GM20000 (cell line): ENCODE data around the gene C2CD5.

Experiments
- DNase-seq: peaks from one replicate; pipeline ENCODE4 v3.0.0; 2012; ENCODE audit warnings: low spot score
- TF ChIP-seq, protein P1 (sequence below): IDR thresholded peaks from 2 replicates; pipeline ENCODE4 v1.5.1; 2012; ENCODE audit warnings: mild to moderate bottlenecking, control low read depth; ENCODE audit errors: extremely low read depth, missing control alignments

C2CD5 gene

DNA sequence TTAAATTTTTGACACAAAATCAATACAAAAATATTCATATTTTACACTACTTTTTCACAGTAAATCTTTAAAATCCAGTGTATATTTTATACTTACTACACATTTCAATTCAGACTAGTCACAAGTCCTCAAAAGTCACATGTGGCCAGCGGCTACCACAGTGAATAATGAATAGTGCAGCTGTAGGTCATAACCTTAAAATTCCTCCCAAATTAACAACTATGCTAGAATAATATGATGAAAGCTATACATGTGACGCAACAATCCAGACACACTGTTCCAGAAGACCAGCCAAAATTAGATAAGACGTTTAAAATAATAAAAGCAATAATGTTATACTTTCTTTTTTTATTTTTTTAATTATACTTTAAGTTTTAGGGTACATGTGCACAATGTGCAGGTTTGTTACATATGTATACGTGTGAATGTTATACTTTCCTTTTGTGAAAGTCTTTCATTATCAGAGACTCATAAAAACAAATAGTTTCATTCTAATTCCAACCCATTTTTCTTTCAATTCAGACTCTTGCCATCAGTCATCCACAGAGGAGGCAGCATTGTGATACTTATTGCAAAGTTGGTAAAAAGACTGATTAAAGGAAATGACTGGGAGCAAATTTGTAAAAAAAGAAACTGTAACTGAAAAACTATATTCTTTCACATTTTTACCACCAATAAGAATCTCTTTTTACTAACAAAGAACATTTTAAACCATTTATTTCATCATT is 67.0 kb downstream of the C2CD5 start:
- DNase-seq, result no peak
- TF ChIP-seq, protein P1, sequence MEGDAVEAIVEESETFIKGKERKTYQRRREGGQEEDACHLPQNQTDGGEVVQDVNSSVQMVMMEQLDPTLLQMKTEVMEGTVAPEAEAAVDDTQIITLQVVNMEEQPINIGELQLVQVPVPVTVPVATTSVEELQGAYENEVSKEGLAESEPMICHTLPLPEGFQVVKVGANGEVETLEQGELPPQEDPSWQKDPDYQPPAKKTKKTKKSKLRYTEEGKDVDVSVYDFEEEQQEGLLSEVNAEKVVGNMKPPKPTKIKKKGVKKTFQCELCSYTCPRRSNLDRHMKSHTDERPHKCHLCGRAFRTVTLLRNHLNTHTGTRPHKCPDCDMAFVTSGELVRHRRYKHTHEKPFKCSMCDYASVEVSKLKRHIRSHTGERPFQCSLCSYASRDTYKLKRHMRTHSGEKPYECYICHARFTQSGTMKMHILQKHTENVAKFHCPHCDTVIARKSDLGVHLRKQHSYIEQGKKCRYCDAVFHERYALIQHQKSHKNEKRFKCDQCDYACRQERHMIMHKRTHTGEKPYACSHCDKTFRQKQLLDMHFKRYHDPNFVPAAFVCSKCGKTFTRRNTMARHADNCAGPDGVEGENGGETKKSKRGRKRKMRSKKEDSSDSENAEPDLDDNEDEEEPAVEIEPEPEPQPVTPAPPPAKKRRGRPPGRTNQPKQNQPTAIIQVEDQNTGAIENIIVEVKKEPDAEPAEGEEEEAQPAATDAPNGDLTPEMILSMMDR, result no peak

DNA sequence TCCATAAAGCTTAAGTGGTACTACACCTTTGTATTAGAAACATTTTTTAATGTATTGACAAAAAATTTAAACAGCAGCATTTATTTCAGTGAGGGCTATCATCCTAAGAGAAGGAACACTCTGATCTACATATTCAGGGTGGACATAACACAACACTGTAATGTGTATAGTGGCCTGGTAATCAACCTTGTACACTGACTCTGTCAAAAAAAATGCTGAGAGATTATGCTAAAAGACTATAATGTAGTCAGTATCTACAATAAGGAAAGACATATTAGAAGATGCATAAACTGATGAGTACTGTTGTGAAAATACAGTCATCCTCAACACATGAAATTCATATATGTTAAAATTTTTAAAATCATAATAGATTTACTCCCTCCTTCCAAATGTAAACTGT is 68.2 kb downstream of the C2CD5 start:
- no peak for DNase-seq
- TF ChIP-seq, protein P1, result no peak

DNA sequence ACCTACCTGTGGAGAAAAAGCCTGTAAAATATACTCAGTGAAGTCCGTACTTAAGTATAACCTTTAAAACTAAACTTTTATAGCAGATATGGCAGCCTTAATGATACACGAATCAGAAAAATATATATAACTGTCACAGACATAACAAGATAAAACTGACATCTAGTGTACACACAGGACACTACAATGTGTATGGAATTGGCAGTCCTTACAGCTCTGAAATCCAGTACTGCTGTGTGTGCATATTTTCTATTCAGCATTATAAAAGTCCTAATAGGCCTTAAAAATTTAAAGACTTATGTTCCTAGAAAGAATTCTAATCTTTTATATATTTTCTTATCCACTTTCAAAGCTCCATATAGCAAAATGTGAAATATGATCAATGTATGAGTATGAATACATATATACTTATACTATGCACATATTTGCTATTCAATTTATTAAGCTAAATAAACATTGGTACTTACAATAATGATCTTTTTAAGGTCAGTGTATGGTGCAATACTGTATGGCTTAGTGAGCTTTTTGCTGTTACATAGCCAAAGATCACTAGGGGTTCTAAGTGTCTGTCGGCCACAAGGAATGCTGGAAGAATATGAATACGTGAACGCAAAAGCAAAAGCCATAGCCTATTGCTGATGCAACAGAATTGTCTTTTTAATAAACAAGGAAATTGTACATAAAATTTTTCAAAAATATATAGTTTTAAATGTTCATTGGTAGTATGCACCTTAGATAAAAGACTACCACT is 69.2 kb downstream of the C2CD5 start:
- DNase-seq, result no peak
- TF ChIP-seq, protein P1, result no peak

DNA sequence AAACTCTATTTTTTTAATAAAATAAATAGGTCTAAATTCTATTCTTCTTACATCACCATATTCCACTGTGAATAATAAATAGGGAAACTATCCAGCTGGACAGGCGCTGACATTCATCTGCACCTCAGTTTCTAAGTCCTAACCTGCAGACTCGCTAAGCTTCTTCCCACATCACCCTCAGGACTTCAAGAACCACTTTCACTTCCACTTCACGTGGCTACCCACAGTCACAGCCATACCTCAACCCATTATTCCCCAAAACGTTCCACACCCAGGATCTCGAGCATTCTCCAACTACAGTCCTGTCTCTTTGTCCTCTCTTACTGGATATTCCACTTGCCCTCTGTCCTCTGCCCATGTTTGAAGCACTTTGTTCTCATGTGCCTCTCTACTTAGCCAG is 71.1 kb downstream of the C2CD5 start:
- no peak for DNase-seq
- TF ChIP-seq, protein P1, result no peak

DNA sequence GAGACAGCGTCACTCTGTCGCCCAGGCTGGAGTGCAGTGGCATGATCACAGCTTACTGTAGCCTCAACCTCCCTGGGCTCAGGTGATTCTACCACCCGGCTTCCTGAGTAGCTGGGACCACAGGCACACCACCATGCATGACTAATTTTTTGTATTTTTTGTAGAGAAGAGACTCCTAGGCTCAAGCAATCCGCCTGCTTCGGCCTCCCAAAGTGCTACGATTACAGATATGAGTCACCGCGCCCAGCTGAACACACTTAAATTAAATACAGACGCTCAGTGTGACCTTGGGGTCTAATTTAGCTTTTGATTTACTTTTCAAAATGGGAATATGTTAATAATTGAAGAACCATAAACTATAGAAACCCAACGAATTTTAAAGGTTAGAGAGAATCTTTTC is 77.2 kb downstream of the C2CD5 start:
- DNase-seq, result no peak
- TF ChIP-seq, protein P1, result no peak

DNA sequence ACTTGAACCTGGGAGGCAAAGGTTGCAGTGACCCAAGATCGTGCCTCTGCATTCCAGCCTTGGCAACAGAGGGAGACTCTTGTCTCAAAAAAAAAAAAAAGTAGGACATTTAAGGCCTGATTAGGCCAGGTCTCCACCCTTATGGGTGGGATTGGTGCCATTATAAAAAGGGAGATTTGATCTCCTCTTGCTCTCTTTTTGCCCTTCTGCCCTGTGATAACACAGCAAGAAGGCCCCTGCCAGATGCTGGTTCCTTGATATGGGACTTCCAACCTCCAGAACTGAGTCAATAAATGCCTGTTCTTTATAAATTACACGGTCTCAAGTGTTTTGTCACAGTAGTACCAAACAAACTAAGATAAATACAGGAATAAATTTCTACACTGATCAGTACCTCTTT is 81.0 kb downstream of the C2CD5 start:
- DNase-seq, result no peak

DNA sequence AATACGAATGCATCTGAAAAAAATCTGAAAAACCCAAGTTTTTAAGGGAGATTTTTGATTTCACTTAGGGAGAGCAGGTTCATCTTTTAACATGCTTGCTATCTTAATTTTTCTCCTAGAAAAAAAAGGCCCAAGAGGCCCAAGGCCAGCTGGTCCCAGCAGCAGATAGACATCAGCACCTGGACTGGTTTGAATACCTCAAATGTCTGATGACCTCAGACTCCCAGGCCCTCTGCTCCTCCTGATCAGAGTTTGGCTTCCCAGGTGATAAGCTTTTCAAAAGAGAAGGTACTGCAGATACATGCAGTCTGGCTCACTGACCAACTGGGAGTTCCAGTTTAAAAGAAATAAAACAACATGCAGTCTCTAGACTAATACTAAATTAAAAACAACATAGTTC is 82.6 kb downstream of the C2CD5 start:
- TF ChIP-seq, protein P1, result no peak
- DNase-seq, result no peak

More for the DNA sequence above, 81.0 kb downstream of the C2CD5 start:
- TF ChIP-seq, protein P1, result no peak
